WTC11 (cell line): Measurements from ENCODE around the gene ZDHHC21.

ENCODE experiments used
- ATF1 ChIP-seq: sonication (generic); formaldehyde crosslinking; IDR thresholded peaks from 2 replicates; pipeline ENCODE4 v1.8.1; 2023; ENCODE audit warnings: mild to moderate bottlenecking, moderate library complexity, missing genetic modification reagents
- FOXJ3 ChIP-seq: sonication (generic); formaldehyde crosslinking; IDR thresholded peaks from 2 replicates; pipeline ENCODE4 v1.9.0; 2021; ENCODE audit warnings: missing genetic modification reagents, mild to moderate bottlenecking, borderline replicate concordance
- FOXP1 ChIP-seq: sonication (generic); formaldehyde crosslinking; IDR thresholded peaks from 2 replicates; pipeline ENCODE4 v1.8.0; 2022; ENCODE audit warnings: missing genetic modification reagents, mild to moderate bottlenecking, moderate library complexity, borderline replicate concordance
- JUN ChIP-seq: sonication (generic); formaldehyde crosslinking; IDR thresholded peaks from 2 replicates; pipeline ENCODE4 v1.8.0; 2023; ENCODE audit warnings: mild to moderate bottlenecking, missing genetic modification reagents
- RELA ChIP-seq: sonication (generic); formaldehyde crosslinking; IDR thresholded peaks from 2 replicates; pipeline ENCODE4 v1.8.1; 2022; ENCODE audit warnings: missing genetic modification reagents, mild to moderate bottlenecking, borderline replicate concordance
- TP53 ChIP-seq: sonication (generic); formaldehyde crosslinking; IDR thresholded peaks from 2 replicates; pipeline ENCODE4 v1.8.1; 2023; ENCODE audit warnings: mild to moderate bottlenecking, missing genetic modification reagents
- ZNF232 ChIP-seq: sonication (generic); formaldehyde crosslinking; IDR thresholded peaks from 2 replicates; pipeline ENCODE4 v1.8.0; 2022; ENCODE audit warnings: mild to moderate bottlenecking, missing genetic modification reagents
- TF ChIP-seq, protein P1 (sequence below): fragments of 200-600 bp; IDR thresholded peaks from 2 replicates; pipeline ENCODE4 v1.8.0; 2022; ENCODE audit warnings: antibody characterized with exemption
- TF ChIP-seq, protein P2 (sequence below): sonication (generic); formaldehyde crosslinking; IDR thresholded peaks from 2 replicates; pipeline ENCODE4 v1.8.0; 2022; ENCODE audit warnings: mild to moderate bottlenecking, missing genetic modification reagents
- TF ChIP-seq, protein P3 (sequence below): sonication (generic); formaldehyde crosslinking; conservative IDR thresholded peaks from 2 replicates; pipeline ENCODE4 v1.8.1; 2023; ENCODE audit warnings: mild to moderate bottlenecking, low read depth, missing genetic modification reagents, moderate library complexity
- TF ChIP-seq, protein P4 (sequence below): sonication (generic); formaldehyde crosslinking; IDR thresholded peaks from 2 replicates; pipeline ENCODE4 v1.8.0; 2022; ENCODE audit warnings: missing genetic modification reagents

DNA sequence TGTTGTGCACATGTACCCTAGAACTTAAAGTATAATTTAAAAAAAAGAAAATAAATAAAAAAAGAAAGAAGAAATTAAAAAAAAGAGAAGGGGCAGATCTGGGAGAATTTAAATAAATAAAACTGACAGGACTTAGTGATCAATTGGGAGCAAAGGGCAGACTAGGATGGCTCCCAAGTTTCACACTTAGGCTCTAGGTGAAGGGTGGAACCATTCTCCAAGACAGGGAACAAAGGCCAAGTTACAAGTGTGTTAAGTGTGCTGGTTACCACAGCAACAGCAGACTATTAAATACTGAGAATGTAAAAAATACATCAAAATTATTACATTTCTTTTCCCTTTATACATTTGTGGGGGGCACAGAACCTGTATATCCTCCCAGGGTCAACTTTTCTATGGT, 7.1 kb downstream of the ZDHHC21 start:
- TF ChIP-seq, protein P1, sequence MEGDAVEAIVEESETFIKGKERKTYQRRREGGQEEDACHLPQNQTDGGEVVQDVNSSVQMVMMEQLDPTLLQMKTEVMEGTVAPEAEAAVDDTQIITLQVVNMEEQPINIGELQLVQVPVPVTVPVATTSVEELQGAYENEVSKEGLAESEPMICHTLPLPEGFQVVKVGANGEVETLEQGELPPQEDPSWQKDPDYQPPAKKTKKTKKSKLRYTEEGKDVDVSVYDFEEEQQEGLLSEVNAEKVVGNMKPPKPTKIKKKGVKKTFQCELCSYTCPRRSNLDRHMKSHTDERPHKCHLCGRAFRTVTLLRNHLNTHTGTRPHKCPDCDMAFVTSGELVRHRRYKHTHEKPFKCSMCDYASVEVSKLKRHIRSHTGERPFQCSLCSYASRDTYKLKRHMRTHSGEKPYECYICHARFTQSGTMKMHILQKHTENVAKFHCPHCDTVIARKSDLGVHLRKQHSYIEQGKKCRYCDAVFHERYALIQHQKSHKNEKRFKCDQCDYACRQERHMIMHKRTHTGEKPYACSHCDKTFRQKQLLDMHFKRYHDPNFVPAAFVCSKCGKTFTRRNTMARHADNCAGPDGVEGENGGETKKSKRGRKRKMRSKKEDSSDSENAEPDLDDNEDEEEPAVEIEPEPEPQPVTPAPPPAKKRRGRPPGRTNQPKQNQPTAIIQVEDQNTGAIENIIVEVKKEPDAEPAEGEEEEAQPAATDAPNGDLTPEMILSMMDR, result no peak
- no peak for TF ChIP-seq TP53
- TF ChIP-seq ZNF232, result no peak
- no peak for TF ChIP-seq RELA (CRISPR knock-in tag)
- TF ChIP-seq JUN (CRISPR knock-in tag), result no peak
- no peak for TF ChIP-seq FOXP1 (CRISPR knock-in tag)
- no peak for TF ChIP-seq ATF1 (CRISPR knock-in tag)
- TF ChIP-seq, protein P2, sequence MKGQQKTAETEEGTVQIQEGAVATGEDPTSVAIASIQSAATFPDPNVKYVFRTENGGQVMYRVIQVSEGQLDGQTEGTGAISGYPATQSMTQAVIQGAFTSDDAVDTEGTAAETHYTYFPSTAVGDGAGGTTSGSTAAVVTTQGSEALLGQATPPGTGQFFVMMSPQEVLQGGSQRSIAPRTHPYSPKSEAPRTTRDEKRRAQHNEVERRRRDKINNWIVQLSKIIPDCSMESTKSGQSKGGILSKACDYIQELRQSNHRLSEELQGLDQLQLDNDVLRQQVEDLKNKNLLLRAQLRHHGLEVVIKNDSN (CRISPR knock-in tag), result no peak
- TF ChIP-seq FOXJ3, result no peak
- TF ChIP-seq, protein P3, sequence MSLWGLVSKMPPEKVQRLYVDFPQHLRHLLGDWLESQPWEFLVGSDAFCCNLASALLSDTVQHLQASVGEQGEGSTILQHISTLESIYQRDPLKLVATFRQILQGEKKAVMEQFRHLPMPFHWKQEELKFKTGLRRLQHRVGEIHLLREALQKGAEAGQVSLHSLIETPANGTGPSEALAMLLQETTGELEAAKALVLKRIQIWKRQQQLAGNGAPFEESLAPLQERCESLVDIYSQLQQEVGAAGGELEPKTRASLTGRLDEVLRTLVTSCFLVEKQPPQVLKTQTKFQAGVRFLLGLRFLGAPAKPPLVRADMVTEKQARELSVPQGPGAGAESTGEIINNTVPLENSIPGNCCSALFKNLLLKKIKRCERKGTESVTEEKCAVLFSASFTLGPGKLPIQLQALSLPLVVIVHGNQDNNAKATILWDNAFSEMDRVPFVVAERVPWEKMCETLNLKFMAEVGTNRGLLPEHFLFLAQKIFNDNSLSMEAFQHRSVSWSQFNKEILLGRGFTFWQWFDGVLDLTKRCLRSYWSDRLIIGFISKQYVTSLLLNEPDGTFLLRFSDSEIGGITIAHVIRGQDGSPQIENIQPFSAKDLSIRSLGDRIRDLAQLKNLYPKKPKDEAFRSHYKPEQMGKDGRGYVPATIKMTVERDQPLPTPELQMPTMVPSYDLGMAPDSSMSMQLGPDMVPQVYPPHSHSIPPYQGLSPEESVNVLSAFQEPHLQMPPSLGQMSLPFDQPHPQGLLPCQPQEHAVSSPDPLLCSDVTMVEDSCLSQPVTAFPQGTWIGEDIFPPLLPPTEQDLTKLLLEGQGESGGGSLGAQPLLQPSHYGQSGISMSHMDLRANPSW (CRISPR knock-in tag), result no peak
- TF ChIP-seq, protein P4, sequence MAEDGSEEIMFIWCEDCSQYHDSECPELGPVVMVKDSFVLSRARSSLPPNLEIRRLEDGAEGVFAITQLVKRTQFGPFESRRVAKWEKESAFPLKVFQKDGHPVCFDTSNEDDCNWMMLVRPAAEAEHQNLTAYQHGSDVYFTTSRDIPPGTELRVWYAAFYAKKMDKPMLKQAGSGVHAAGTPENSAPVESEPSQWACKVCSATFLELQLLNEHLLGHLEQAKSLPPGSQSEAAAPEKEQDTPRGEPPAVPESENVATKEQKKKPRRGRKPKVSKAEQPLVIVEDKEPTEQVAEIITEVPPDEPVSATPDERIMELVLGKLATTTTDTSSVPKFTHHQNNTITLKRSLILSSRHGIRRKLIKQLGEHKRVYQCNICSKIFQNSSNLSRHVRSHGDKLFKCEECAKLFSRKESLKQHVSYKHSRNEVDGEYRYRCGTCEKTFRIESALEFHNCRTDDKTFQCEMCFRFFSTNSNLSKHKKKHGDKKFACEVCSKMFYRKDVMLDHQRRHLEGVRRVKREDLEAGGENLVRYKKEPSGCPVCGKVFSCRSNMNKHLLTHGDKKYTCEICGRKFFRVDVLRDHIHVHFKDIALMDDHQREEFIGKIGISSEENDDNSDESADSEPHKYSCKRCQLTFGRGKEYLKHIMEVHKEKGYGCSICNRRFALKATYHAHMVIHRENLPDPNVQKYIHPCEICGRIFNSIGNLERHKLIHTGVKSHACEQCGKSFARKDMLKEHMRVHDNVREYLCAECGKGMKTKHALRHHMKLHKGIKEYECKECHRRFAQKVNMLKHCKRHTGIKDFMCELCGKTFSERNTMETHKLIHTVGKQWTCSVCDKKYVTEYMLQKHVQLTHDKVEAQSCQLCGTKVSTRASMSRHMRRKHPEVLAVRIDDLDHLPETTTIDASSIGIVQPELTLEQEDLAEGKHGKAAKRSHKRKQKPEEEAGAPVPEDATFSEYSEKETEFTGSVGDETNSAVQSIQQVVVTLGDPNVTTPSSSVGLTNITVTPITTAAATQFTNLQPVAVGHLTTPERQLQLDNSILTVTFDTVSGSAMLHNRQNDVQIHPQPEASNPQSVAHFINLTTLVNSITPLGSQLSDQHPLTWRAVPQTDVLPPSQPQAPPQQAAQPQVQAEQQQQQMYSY (CRISPR knock-in tag), result no peak
